ENCODE results near the gene FARP2.

GRCh38 chr2:241324775-241325174 is 31.3 kb upstream of the FARP2 start:
- TF ChIP-seq, protein P1, sequence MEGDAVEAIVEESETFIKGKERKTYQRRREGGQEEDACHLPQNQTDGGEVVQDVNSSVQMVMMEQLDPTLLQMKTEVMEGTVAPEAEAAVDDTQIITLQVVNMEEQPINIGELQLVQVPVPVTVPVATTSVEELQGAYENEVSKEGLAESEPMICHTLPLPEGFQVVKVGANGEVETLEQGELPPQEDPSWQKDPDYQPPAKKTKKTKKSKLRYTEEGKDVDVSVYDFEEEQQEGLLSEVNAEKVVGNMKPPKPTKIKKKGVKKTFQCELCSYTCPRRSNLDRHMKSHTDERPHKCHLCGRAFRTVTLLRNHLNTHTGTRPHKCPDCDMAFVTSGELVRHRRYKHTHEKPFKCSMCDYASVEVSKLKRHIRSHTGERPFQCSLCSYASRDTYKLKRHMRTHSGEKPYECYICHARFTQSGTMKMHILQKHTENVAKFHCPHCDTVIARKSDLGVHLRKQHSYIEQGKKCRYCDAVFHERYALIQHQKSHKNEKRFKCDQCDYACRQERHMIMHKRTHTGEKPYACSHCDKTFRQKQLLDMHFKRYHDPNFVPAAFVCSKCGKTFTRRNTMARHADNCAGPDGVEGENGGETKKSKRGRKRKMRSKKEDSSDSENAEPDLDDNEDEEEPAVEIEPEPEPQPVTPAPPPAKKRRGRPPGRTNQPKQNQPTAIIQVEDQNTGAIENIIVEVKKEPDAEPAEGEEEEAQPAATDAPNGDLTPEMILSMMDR (conservative IDR thresholded peaks at IDR 0.05; ENCODE audit: low read depth, low read length), result no peak
- TF ChIP-seq CEBPB (IDR thresholded peaks at IDR 0.05; ENCODE audit: low read depth, low read length) (no peak), MAFK (IDR thresholded peaks at IDR 0.05; ENCODE audit: low read depth, low read length) (no peak), SMC3 (IDR thresholded peaks at IDR 0.05; ENCODE audit: low read depth, low read length) (no peak), MXI1 (IDR thresholded peaks at IDR 0.05; ENCODE audit: borderline replicate concordance, low read depth, low read length) (no peak)
- TF ChIP-seq, protein P2, sequence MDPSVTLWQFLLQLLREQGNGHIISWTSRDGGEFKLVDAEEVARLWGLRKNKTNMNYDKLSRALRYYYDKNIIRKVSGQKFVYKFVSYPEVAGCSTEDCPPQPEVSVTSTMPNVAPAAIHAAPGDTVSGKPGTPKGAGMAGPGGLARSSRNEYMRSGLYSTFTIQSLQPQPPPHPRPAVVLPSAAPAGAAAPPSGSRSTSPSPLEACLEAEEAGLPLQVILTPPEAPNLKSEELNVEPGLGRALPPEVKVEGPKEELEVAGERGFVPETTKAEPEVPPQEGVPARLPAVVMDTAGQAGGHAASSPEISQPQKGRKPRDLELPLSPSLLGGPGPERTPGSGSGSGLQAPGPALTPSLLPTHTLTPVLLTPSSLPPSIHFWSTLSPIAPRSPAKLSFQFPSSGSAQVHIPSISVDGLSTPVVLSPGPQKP (IDR thresholded peaks at IDR 0.05; ENCODE audit: borderline replicate concordance, low read depth, low read length), result no peak

Data from IMR-90 (cell line).